GM23338 (cell line): ENCODE results near the gene PTPN13. TPM values are rescaled to one million over a fixed set of nuclear protein-coding genes. Genes with fewer than 3 reads are reported as not detected.

Experiments used
- ATAC-seq: fragments of 200-7000 bp; cut with Tn5 transposase; 3 replicates; pipeline ENCODE4 v1.9.1; 2020
- DNase-seq: peaks from one replicate; pipeline ENCODE4 v3.0.0-alpha.2; 2015; ENCODE audit warnings: low spot score
- H2AFZ ChIP-seq: fragments of 200-600 bp; sonication (generic); 2 replicates; pipeline ENCODE4 v1.8.0; 2016; ENCODE audit warnings: antibody characterized with exemption, mild to moderate bottlenecking, moderate library complexity
- H3F3A ChIP-seq: fragments of 200-600 bp; sonication (generic); replicated peaks from 2 replicates; pipeline ENCODE4 v1.8.0; 2017; ENCODE audit warnings: antibody characterized with exemption, mixed run types, low read depth
- H3K27ac ChIP-seq: fragments of 200-600 bp; sonication (generic); 2 replicates; pipeline ENCODE4 v1.6.1; 2016; ENCODE audit warnings: low read depth
- H3K27me3 ChIP-seq: fragments of 200-600 bp; sonication (generic); 2 replicates; pipeline ENCODE4 v1.8.0; 2016; ENCODE audit warnings: mild to moderate bottlenecking, mixed run types, moderate library complexity; ENCODE audit not compliant: insufficient read depth
- H3K36me3 ChIP-seq: fragments of 200-600 bp; sonication (generic); 2 replicates; pipeline ENCODE4 v1.8.0; 2016; ENCODE audit warnings: mild to moderate bottlenecking; ENCODE audit not compliant: insufficient read depth
- H3K4me1 ChIP-seq: fragments of 200-600 bp; sonication (generic); 2 replicates; pipeline ENCODE4 v1.8.0; 2016; ENCODE audit warnings: mild to moderate bottlenecking, moderate library complexity; ENCODE audit not compliant: insufficient read depth
- H3K4me2 ChIP-seq: fragments of 200-600 bp; sonication (generic); 2 replicates; pipeline ENCODE4 v1.7.1; 2017; ENCODE audit warnings: mixed run types
- H3K4me3 ChIP-seq: fragments of 200-600 bp; sonication (generic); 2 replicates; pipeline ENCODE4 v1.6.1; 2016; ENCODE audit warnings: mixed run types
- H3K79me2 ChIP-seq: fragments of 200-600 bp; sonication (generic); replicated peaks from 2 replicates; pipeline ENCODE4 v1.8.0; 2017; ENCODE audit warnings: mild to moderate bottlenecking; ENCODE audit not compliant: insufficient read depth
- H3K9me2 ChIP-seq: fragments of 200-600 bp; sonication (generic); 2 replicates; pipeline ENCODE4 v1.8.0; 2017; ENCODE audit not compliant: insufficient read depth
- H4K20me1 ChIP-seq: fragments of 200-600 bp; sonication (generic); replicated peaks from 2 replicates; pipeline ENCODE4 v1.8.0; 2017; ENCODE audit warnings: mild to moderate bottlenecking; ENCODE audit not compliant: insufficient read depth
- H3K27ac Mint-ChIP-seq: 2 replicates; pipeline ENCODE4 v1.8.0; 2020; ENCODE audit warnings: inconsistent platforms, mild to moderate bottlenecking, moderate library complexity, mixed read lengths
- H3K27me3 Mint-ChIP-seq: 3 replicates; pipeline ENCODE4 v1.8.0; 2022; ENCODE audit warnings: low read depth, mild to moderate bottlenecking, moderate library complexity, mixed read lengths, inconsistent platforms; ENCODE audit not compliant: insufficient read depth, poor library complexity
- H3K36me3 Mint-ChIP-seq: 3 replicates; pipeline ENCODE4 v1.8.0; 2021; ENCODE audit warnings: low read depth, mild to moderate bottlenecking, inconsistent platforms, moderate library complexity, mixed read lengths
- H3K4me1 Mint-ChIP-seq: 3 replicates; pipeline ENCODE4 v1.8.0; 2020; ENCODE audit warnings: mild to moderate bottlenecking, inconsistent platforms, mixed read lengths
- H3K4me3 Mint-ChIP-seq: 3 replicates; pipeline ENCODE4 v1.8.0; 2021; ENCODE audit warnings: moderate library complexity, mild to moderate bottlenecking, inconsistent platforms, mixed read lengths
- H3K9me3 Mint-ChIP-seq: 3 replicates; pipeline ENCODE4 v1.8.0; 2020; ENCODE audit warnings: moderate library complexity, mild to moderate bottlenecking, inconsistent platforms, mixed read lengths
- CREB1 ChIP-seq: fragments of 250-450 bp; sonication (Bioruptor Pico); IDR thresholded peaks from 2 replicates; pipeline ENCODE4 v1.5.0; 2020; ENCODE audit warnings: low read depth, mild to moderate bottlenecking, moderate library complexity
- CTCF ChIP-seq, 2 experiments: fragments of 200-600 bp in 1 of 2; sonication (generic) in 1 of 2; conservative IDR thresholded peaks; 2 replicates each; pipeline versions ENCODE4 v1.5.1 to v1.6.1; 2016 to 2017; ENCODE audit warnings: antibody characterized with exemption in 2 of 2, low read depth in 2 of 2, mild to moderate bottlenecking in 2 of 2, moderate library complexity in 1 of 2
- ETS1 ChIP-seq: IDR thresholded peaks from 2 replicates; pipeline ENCODE4 v1.6.1; 2016; ENCODE audit warnings: antibody characterized with exemption
- EZH2phosphoT487 ChIP-seq: fragments of 200-600 bp; sonication (generic); IDR thresholded peaks from one replicate; pipeline ENCODE4 v1.8.1; 2018; ENCODE audit warnings: antibody characterized with exemption; ENCODE audit not compliant: unreplicated experiment
- REST ChIP-seq: IDR thresholded peaks from one replicate; pipeline ENCODE4 v1.6.1; 2018; ENCODE audit warnings: antibody characterized with exemption; ENCODE audit not compliant: unreplicated experiment
- STAT1 ChIP-seq: IDR thresholded peaks from one replicate; pipeline ENCODE4 v1.6.1; 2016; ENCODE audit warnings: antibody characterized with exemption; ENCODE audit not compliant: unreplicated experiment
- ZNF462 ChIP-seq: fragments of 250-450 bp; sonication (Bioruptor Pico); IDR thresholded peaks from 2 replicates; pipeline ENCODE4 v1.5.0; 2020; ENCODE audit warnings: mild to moderate bottlenecking, moderate library complexity
- polyA plus RNA-seq: library from polyadenylated mRNA; unstranded; fragments of >200 nt; fragmentation: Nextera tagmentation; extraction: Ambion mirVana; gene quantifications from 2 replicates; pipeline ENCODE4 v1.2.1, GENCODE V29; 2016
- total RNA-seq: library from RNA; depleted of rRNA; stranded (reverse); fragments of >200 nt; shearing (Covaris generic); gene quantifications from 2 replicates; pipeline ENCODE4 v1.2.3, GENCODE V29; 2014

Gene PTPN13
- total and polyA plus RNA-seq, 2 experiments from 2014 or later, result 12.6 to 49.9 TPM

- no peak for TF ChIP-seq ZNF462 (CRISPR knock-in tag)
- TF ChIP-seq EZH2phosphoT487, result no peak
- TF ChIP-seq STAT1, result no peak
Measured at GRCh38 chr4:86630629-86631028, 36.5 kb downstream of the PTPN13 start (continued).

GRCh38 chr4:86631166-86631565, 37.1 kb downstream of the PTPN13 start:
- peaks cover 30% of the 10 kb centered on the region for H3K79me2 ChIP-seq
- no peaks in the 10 kb centered on the region for H3F3A ChIP-seq
- H3K27me3 ChIP-seq, result no peaks in the 10 kb centered on the region
- H3K36me3 ChIP-seq, result no peaks in the 10 kb centered on the region
- H3K27ac ChIP-seq, result no peak overlapping the region
- no peak overlapping the region for H3K4me3 ChIP-seq
- no peak for DNase-seq
- no peaks in the 10 kb centered on the region for H3K4me1 ChIP-seq
- no peaks in the 10 kb centered on the region for H3K9me2 ChIP-seq
- no peaks in the 10 kb centered on the region for H3K27me3 Mint-ChIP-seq
- H3K9me3 Mint-ChIP-seq, result no peaks in the 10 kb centered on the region; the same call in 2 of the 3 replicates
- ATAC-seq, result no peak
- no peak overlapping the region for H3K4me2 ChIP-seq
- peaks cover 14% of the 10 kb centered on the region for H3K36me3 Mint-ChIP-seq
- no peaks in the 10 kb centered on the region; the same call in 1 of the 2 replicates for H4K20me1 ChIP-seq
- H3K27ac Mint-ChIP-seq, result no peak overlapping the region
- H3K4me3 Mint-ChIP-seq, result no peak overlapping the region
- H2AFZ ChIP-seq, result no peak overlapping the region
- 0 out of 3 replicates have a peak, but pooled peaks cover 4% of the 10 kb centered on the region for H3K4me1 Mint-ChIP-seq
- TF ChIP-seq REST (no peak), CTCF (conservative IDR thresholded peaks at IDR 0.05; ENCODE audit: low read depth in 2 of 2) (no peak), STAT1 (no peak), CREB1 (CRISPR knock-in tag) (no peak), EZH2phosphoT487 (no peak), ETS1 (no peak)
